Fibroblast of skin of left quadriceps (primary cell): Measurements from ENCODE around the gene HAT1.
"Not testable (repeated sequence)": the region's sequence is repeated elsewhere in the genome, so short reads cannot be mapped to it uniquely, and the experiment has no call there.

ENCODE experiments used
- DNase-seq, 2 experiments: peaks; one replicate each; pipeline ENCODE4 v3.0.0-alpha.2; 2013; ENCODE audit warnings: low read depth in 2 of 2

HAT1 gene, protein sequence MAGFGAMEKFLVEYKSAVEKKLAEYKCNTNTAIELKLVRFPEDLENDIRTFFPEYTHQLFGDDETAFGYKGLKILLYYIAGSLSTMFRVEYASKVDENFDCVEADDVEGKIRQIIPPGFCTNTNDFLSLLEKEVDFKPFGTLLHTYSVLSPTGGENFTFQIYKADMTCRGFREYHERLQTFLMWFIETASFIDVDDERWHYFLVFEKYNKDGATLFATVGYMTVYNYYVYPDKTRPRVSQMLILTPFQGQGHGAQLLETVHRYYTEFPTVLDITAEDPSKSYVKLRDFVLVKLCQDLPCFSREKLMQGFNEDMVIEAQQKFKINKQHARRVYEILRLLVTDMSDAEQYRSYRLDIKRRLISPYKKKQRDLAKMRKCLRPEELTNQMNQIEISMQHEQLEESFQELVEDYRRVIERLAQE

DNA sequence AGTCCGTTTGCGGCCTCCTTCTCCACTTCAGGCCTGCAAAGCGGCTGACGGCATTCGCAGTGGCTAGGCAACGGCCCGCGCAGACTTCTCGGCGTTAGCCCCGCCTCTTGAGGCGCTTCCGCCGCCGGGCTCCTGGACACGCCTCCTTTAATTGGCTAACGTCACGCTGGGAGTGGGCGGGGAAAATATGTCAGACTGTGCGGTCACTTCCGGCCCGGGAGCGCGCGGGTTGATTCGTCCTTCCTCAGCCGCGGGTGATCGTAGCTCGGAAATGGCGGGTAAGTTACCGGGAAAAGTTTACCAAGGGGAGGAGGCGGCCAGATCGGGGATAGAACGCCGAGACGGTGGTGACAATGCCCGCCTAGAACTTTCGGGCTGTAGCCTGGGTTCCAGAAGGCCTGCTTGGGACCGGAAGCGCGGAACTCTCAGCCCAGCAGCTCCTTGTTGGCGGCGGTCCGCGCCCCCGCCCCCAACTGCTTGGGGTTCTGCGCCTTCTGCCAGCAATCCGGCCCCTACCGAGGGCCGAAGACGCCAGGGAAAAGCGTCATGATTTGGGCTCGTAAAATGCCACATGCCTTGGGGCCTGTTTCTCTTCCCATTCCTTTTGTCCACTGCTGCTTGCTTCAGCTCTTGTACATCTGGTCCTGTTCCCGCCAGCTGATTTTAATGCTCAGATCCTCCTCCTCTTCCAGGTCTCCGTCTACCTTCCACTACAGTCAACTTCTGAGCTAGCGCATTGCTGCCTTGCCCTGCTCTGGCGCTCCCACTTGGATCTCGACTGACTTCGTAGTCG, at the start of gene HAT1:
HAT1 (plus strand) TSS at position 232 of the 793 bp plus-strand sequence; CDS start at position 272, 40 bp downstream.
- DNase-seq: peak; percentile 96

DNA sequence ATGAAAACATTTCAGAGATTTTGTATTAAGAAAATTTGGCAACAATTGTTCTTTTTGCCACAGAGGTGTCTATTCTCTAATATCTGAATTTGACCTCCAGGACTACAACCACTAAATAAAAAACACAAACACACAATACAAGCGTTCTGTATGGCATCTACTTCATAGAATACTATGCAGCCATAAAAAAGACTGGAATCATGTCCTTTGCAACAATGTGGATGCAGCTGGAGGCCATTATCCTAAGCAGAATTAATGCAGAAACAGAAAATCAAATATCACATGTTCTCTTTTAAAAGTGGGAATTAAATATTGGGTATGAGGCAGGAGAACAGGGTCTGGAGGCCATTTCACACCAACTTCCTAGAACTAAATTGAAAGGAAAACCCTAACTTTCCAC, 47.7 kb upstream of the HAT1 start:
- no peak for DNase-seq

DNA sequence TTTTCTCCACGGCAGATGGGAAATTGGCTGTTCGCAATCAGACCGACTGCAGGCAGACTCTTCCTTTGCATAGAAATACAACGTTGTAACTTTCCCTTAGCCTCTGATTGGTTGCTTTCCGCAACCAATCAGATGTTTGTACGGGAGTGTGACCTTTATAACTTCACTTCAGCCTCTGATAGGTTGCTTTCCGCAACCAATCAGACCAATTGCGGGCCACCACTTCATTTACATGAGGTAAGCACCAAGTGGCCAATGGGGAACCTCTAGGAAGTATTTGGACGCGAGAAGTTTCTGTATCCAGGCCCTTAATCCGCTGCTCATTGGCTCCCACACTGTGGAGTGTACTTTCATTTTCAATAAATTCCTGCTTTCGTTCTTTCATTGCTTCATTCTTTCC, 47.3 kb upstream of the HAT1 start:
- no peak for DNase-seq

DNA sequence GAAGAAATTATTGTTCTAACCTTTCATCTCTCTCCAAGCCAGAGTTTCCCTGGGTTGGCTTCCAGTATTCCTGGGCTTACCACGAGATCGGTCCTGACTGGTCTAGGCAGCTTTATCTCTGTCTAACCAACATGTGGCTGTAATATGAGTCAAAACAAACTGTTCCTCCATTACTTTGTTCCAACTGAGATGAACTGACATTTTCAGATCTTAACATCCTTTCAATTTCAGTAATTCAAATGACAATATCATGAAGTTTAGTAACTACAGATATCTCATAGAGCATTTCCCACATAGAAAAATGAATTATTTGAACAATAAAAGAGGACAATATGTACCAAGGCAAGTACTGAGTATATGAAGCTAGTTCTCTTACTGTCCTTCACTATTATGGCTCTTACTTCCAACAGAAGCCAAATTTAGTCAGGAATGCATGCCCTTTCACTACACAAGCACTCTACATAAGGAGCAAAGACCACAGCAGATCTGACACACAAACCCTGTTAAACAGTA, 43.7 kb upstream of the HAT1 start:
- DNase-seq: peak in 1 of 2 experiments; percentile 14

DNA sequence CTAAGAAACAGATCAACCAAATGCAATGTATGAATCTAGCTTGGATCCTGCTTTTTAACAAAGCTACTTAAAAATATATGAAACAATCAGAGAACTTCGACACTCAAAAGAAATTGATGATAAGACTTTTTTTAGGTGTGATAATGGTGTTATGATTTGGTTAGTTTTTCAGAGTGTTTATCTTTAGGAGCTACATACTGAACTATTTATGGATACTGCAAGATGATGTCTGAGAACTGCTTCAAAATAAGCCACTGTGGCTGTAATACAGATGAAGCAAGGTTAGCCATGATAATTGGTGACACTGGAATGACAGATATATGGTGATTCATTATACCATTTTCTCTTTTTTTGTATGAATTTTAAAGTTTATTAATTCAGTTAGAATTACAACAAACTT, 42.4 kb upstream of the HAT1 start:
- DNase-seq: no peak

DNA sequence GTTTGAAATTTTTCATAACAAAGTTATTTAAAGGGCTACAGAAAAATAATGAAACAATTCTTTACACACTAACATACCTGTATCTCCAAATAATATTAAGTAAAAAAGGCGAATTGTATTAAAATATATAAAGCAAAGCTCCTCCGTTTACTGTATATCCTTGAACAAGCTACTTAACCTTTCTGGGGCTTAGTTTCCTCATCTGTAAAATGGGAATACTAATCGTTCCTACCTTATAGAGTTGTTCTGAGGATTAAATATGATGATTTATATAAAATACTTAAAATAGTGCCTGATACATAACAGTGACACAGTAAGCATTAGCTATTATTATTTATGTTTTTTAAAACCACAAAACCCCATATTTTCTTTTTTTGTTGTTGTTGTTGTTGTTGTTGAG, 41.5 kb upstream of the HAT1 start:
- no peak for DNase-seq

DNA sequence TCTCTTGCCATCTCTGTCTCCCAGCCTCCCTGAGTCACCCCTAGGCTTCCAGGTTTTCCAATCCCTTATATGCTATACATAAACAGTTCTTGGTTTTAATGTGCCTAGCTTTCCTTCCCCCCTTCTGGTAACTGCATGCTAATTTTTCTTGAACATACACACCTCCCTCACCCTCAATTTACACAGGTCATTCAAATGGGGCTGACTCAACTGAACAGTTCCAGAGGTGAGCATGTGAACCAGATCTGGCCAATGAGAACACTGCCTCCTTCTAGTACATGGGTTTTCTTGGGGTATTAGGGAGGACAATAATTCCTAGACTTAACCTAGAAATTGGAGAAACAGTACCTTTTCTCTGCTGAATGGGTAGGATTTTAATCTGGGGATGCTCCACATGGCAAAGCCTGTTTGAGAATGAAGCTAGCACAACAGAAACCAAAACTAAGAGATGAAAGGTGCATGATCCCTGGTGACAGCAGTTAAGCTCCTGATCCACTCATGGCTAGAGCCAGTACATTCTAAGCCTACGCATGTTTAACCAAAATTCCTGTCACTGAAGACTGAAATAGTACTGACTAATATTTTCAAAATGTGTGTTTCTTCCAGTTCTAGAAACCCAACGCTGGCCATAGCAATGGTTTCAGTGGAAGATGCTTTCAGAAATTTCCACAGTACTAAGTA, 40.0 kb upstream of the HAT1 start:
- no peak for DNase-seq

DNA sequence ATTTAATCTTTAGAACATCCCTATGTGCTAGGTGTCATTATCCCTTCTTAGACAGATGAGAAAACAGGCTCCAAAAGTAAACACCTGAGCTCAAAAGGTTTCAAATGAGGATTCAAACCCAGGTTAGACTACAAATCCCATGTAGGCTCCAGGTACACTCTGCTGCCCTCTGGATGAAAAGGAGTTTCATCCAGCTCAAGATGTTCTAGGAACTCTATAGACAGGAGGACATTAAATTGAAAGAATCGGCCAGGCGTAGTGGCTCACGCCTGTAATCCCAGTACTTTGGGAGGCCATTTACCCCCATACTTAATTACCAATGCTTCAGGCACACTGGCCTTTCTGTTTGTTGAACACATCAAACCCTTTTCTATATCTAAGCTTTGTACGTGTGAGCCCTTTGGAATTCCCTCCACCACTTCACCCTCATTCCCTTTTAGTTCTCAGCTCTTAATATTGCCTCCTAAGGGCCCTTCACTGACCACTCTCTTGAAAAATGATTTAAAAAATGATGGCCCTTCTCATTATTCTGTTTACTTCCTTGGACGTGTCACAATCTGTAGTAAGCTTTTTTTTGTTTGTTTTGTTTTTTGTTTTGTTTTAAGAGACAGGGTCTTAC, 38.9 kb upstream of the HAT1 start:
- DNase-seq: no peak

DNA sequence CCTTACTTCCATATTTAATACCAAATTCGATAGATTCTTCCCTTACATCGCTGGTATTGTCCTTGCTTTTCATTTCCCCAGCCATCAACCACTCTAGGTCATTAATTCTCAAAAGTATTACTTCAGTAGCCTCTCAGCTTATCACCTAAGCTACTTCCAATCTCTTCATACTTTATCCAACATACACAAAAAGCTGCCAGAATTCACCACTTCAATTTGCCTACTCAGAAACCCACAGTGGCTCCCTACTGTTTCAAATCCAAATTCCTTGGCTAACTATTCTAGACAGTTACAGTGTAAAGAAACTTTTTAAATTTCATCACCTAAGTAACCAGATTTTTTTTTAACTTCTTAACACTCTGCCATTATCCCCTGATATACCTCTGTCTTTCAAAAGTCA, 32.9 kb upstream of the HAT1 start:
- DNase-seq: no peak

DNA sequence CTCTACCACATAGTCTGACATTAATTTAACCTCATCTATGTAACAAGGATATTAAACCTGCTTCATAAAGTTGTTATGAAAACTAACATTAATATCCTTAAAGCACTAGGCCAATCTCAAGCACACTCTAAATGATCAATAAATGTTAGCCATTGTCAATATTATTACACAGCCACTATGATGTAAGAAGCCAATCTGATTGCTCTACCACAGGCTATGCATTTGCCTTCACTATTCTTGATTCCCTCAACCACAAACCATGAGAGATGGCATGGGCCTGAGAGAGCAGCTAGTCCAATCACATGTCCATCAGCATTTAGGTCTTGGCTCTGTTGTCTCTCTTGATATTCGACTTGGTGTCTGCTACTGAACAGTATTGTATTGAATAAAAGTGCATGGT, 32.5 kb upstream of the HAT1 start:
- DNase-seq: no peak

DNA sequence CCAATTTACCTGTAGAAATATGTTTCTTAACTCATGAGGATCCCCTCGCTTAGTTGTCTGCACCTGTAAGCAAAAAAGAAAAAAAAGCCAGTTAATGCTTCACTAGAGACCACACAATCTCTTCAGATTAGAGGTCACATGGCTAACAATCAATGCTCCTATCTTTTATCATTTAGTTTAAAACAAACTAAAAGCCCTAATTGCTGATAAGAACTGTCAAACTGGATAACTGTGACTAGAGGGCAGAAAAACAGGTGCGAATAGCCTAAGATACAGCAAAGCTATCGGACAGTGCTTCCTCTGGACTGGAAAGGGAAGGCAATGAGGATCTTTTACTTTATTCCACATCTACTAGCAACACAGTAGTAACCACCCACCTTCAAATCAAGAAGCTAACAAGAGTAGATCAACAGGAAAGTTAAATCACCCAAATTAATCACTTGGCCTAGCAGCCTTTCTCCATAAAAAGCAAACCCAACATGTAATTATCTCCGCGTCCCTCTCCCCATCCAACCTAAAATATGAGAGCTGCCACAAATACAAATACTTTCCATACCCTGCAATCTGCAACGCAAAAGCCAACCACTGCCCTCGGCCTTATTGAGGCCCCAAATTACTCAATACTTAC, 29.0 kb upstream of the HAT1 start:
- no peak for DNase-seq

DNA sequence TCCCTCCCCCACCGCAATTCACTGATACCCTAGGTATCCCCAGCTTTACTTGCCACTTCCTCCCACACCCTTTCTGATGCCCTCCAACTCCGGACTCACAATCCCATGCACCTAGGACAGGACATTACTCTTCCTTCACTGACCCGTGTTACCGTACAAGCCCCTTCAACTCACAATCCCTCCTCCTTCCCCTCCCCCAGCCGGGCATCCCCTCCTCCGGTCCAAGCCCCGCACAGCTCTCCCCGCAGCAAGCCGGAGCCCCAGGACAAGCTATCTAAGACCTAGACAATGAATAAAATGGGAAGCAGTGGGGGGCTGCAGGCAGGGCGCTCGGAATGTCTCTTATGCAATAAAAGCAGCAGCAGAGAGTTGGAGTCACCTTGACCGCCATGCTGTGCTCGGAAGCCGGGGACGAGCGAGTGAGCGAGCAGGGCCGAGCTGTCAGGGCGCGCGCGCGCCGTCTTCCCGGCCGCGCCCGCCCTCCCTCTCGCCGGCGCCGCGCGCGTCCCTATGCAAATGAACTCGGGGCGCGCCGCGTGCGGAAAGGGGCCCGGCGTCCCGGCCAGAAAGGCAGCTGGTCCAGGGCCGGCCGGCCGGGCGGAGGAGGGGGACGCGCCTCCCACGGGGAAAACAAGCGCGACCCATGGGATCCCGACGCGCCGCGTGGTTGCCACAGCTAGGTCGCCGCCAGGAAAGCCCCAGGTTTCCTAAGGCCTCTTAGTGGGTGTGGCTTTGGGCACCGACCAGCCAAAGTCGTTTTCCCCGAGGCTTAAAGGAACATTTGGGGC, 28.2 kb upstream of the HAT1 start, which contains the start of gene SLC25A12:
SLC25A12 (minus strand) TSS at position 421 of the 788 bp plus-strand sequence; CDS start at position 391, 30 bp downstream.
- DNase-seq: peak; percentile 33 to 55

DNA sequence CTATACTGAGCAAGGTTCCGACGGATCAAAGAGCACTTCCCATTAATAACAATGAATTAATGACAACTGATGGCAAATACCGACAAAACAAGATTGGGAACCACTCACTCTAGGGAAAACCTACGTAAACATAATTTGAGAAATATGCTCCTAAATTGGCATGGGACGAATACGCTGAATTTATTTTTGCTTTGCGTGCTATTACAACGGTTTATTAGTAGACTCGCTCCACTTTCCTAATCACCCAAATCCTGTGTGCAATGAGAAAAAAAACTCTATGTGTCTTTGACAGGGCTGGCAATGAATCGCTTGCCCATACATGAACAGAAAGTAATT, 27.7 kb upstream of the HAT1 start:
- DNase-seq: no peak

DNA sequence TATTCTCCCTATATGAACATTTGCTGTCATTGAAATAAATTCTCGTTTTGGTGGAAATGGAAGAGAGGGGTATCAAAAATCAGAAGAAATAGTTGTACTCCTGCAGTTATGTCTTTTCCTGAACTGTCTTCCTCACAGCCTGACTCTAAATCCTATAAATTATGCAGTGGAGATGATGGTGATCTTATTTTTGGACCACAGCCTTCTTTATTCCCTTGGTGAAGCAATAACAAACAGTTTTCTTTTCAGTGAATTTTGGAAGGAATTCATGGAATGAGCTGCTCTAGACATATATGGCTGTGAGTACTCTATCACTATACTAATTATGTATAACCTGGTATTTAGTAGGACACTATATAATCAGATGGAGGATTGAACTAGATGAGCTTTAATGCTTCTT, 26.5 kb upstream of the HAT1 start:
- DNase-seq: peak; percentile 18 to 20

DNA sequence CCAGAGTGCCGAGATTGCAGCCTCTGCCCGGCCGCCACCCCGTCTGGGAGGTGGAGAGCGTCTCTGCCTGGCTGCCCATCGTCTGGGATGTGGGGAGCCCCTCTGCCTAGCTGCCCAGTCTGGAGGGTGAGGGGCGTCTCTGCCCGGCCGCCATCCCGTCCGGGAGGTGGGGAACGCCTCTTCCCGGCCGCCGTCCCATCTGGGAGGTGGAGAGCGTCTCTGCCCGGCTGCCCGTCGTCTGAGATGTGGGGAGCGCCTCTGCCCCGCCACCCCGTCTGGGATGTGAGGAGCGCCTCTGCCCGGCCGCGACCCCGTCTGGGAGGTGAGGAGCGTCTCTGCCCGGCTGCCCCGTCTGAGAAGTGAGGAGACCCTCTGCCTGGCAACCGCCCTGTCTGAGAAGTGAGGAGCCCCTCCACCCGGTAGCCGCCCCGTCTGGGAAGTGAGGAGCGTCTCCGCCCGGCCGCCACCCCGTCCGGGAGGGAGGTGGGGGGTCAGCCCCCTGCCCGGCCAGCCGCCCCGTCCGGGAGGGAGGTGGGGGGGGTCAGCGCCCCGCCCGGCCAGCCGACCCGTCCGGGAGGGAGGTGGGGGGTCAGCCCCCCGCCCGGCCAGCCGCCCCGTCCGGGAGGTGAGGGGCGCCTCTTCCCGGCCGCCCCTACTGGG, 22.5 kb upstream of the HAT1 start:
- not testable (repeated sequence) for DNase-seq

DNA sequence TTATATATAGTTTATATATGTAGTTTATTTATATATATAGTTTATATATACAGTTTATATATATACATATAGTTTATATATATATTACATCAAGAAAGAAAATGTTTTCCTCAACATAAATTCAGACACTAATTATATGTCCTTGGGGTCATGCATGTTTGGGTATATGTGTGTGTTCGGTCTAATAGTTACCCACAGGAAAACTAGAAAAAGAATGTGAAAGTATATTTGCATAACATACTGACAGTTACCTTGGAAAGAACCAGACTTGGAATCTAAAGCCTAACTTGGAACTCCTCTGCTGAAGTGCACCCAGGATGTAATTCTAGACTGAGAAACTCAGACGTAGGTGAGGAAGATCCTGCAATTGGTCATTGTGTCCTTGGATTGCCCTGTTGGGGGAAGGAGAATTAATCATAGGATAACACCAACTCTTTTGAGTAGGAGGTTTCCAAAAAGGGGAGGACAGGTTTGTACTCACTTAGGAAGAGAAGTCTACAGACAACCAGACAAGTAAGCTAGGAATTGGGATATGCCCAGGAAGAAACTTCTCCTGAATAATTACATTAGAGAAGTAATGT, 19.3 kb upstream of the HAT1 start:
- no peak for DNase-seq

DNA sequence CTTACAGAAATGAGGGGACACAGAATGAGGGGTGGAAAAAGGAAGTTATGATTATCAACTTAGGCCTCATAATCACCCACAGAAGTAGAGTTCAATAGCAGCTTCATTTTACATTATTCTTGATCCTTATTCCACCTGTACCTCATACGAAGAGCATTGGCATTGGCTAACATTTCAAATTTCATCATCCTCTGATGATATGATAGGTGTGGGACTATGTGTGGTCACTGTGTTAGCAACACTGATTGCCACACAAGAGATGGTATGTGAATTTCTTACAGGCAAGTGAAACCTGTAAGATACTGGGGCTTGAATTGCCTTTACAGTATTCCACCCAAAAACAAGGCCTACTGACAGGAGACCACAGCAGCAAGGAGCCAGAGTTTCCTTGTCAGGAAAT, 14.0 kb upstream of the HAT1 start:
- DNase-seq: no peak

DNA sequence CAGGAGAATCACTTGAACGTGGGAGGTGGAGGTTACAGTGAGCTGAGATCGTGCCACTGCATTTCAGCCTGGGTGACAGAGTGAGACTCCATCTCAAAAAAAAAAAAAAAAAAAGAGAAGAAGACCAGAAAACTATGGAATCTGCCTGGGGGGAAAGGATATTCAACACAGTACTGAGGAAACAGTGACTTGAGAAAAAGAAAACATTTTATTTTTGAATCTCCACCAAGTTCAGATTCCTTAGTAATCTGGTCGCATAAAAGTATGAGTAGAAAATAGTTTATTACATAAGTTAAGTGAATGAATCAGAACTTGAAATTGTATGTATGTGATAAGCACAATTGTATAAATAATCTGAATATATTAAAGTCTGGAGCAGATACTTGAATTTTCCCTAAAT, 13.0 kb upstream of the HAT1 start:
- DNase-seq: no peak

DNA sequence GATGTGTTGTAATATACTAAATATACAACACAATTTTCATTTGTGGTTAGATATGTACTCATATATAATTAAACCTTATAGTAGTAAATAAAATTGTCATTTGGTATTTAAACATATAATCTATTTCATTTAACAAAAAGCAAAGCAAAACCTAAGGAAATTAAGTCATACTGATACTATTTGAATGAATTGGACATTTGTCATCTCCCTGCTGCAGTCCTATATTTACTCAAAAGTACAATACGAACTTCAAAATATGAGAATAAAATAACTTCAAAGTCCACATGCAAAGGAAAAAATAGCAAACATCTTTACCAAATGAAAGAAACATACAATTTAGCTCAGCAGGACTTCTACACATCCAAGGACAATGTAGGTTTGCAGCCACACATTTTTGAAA, 11.8 kb upstream of the HAT1 start:
- no peak for DNase-seq

DNA sequence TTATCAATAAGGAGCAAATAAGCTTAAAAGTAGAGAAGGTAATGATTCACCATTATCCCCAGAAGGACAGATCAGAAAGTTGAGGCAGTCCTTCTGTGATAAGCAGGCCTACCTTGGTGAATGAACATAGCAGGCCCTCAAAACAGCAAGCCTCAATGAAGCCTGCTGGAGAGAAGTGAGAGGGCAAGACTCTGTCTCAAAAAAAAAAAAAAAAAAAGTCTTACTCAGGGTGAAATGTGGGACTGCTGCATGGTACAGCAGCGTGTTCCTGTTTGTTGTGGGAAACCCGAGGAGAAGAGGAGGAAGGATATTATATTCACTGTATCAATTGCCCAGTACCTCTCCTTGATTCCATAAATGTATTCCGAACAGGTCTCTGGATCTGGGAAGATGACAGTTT, 8.7 kb upstream of the HAT1 start:
- DNase-seq: no peak
